EL (cell line): ENCODE data around the gene ZSCAN12.

Source experiments
- DNase-seq: peaks from one replicate; pipeline ENCODE4 v3.0.0-alpha.2; 2016

The ZSCAN12 gene

GRCh38 chr6:28353356-28353755 is 46.2 kb downstream of the ZSCAN12 start:
- DNase-seq, result no peak

- DNase-seq, result no peak
Measured at GRCh38 chr6:28351493-28351925, 48.0 kb downstream of the ZSCAN12 start.

- no peak for DNase-seq
Measured at GRCh38 chr6:28351087-28351486, 48.5 kb downstream of the ZSCAN12 start.

- DNase-seq, result peak; percentile 74
Measured at GRCh38 chr6:28349892-28350737, 49.4 kb downstream of the ZSCAN12 start, which contains the start of gene ZKSCAN3. TSS of gene ZKSCAN3 (plus strand) at chr6:28349947. CDS start at chr6:28359587, 9,640 bp downstream.

- no peak for DNase-seq
Measured at GRCh38 chr6:28349344-28349891, 50.1 kb downstream of the ZSCAN12 start.

GRCh38 chr6:28347119-28347518 is 52.4 kb downstream of the ZSCAN12 start:
- DNase-seq, result no peak

GRCh38 chr6:28345201-28345600 is 54.3 kb downstream of the ZSCAN12 start:
- no peak for DNase-seq

- no peak for DNase-seq
Measured at GRCh38 chr6:28343898-28344677, 55.5 kb downstream of the ZSCAN12 start.

GRCh38 chr6:28340310-28341095 is 59.0 kb downstream of the ZSCAN12 start:
- no peak for DNase-seq

GRCh38 chr6:28337121-28337520 is 62.4 kb downstream of the ZSCAN12 start:
- DNase-seq, result no peak

- peak; percentile 29 for DNase-seq
Measured at GRCh38 chr6:28336284-28337120, 63.0 kb downstream of the ZSCAN12 start.

- DNase-seq, result peak; percentile 98
Measured at GRCh38 chr6:28335564-28336283, 63.8 kb downstream of the ZSCAN12 start, which contains the start of gene ZSCAN31. TSS of gene ZSCAN31 (minus strand) at chr6:28336148. CDS start at chr6:28329683, 6,465 bp downstream.

- no peak for DNase-seq
Measured at GRCh38 chr6:28335040-28335563, 64.4 kb downstream of the ZSCAN12 start.

GRCh38 chr6:28334286-28335039 is 65.1 kb downstream of the ZSCAN12 start:
- no peak for DNase-seq

- DNase-seq, result no peak
Measured at GRCh38 chr6:28333599-28334018, 65.9 kb downstream of the ZSCAN12 start.

GRCh38 chr6:28333047-28333446 is 66.5 kb downstream of the ZSCAN12 start:
- DNase-seq, result no peak

- DNase-seq, result no peak
Measured at GRCh38 chr6:28330041-28330440, 69.5 kb downstream of the ZSCAN12 start.
